Gastroesophageal sphincter (tissue), 3 donors: ENCODE measurements around the gene TBC1D20.

Experiments
- CTCF ChIP-seq, 4 experiments: fragments of 200-600 bp in 2 of 4; fragments of 450-650 bp in 2 of 4; sonication (generic) in 1 of 4; IDR thresholded peaks; one replicate each; pipeline ENCODE4 v1.5.1; 2017 to 2019; ENCODE audit warnings: antibody characterized with exemption in 4 of 4, mild to moderate bottlenecking in 2 of 4, moderate library complexity in 2 of 4
- EP300 ChIP-seq: sonication (generic); formaldehyde crosslinking; IDR thresholded peaks from one replicate; pipeline ENCODE4 v1.6.1; 2017; ENCODE audit warnings: antibody characterized with exemption, mild to moderate bottlenecking
- POLR2A ChIP-seq, 2 donors: fragments of 450-650 bp; IDR thresholded peaks; one replicate each; pipeline ENCODE4 v1.6.1; 2017; ENCODE audit warnings: antibody characterized with exemption in 2 of 2, mild to moderate bottlenecking in 2 of 2, moderate library complexity in 1 of 2

GRCh38 chr20:444117-444516, 18.2 kb downstream of the TBC1D20 start:
- TF ChIP-seq POLR2A (IDR thresholded peaks at IDR 0.05) (no peak), CTCF (IDR thresholded peaks at IDR 0.05) (no peak), EP300 (no peak)
